NB4 (cell line): Measurements from ENCODE around the gene PDK2.
A peak's percentile ranks its signal among the peaks of the same experiment; 100 is the strongest.

ENCODE experiments used
- DNase-seq: peaks from one replicate; pipeline ENCODE4 v3.0.0; 2010; ENCODE audit warnings: low read depth
- H3K4me3 ChIP-seq: one replicate; pipeline ENCODE4 v1.5.1; 2011; ENCODE audit warnings: mild to moderate bottlenecking, low read depth, low read length, moderate library complexity
- MYC ChIP-seq: IDR thresholded peaks from 2 replicates; pipeline ENCODE4 v1.6.1; 2011; ENCODE audit warnings: low read depth, low read length
- POLR2A ChIP-seq: IDR thresholded peaks from 2 replicates; pipeline ENCODE4 v1.6.1; 2011; ENCODE audit warnings: mild to moderate bottlenecking; ENCODE audit not compliant: insufficient read length; ENCODE audit errors: extremely low read depth
- TF ChIP-seq, protein P1 (sequence below): IDR thresholded peaks from one replicate; pipeline ENCODE4 v1.5.1; 2012; ENCODE audit warnings: low read depth, low read length
- TF ChIP-seq, protein P2 (sequence below): IDR thresholded peaks from 2 replicates; pipeline ENCODE4 v1.6.1; 2011; ENCODE audit warnings: low read depth, low read length

PDK2 gene

GRCh38 chr17:50111673-50112655, 16.8 kb downstream of the PDK2 start:
- TF ChIP-seq, protein P1, sequence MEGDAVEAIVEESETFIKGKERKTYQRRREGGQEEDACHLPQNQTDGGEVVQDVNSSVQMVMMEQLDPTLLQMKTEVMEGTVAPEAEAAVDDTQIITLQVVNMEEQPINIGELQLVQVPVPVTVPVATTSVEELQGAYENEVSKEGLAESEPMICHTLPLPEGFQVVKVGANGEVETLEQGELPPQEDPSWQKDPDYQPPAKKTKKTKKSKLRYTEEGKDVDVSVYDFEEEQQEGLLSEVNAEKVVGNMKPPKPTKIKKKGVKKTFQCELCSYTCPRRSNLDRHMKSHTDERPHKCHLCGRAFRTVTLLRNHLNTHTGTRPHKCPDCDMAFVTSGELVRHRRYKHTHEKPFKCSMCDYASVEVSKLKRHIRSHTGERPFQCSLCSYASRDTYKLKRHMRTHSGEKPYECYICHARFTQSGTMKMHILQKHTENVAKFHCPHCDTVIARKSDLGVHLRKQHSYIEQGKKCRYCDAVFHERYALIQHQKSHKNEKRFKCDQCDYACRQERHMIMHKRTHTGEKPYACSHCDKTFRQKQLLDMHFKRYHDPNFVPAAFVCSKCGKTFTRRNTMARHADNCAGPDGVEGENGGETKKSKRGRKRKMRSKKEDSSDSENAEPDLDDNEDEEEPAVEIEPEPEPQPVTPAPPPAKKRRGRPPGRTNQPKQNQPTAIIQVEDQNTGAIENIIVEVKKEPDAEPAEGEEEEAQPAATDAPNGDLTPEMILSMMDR = peak; percentile 2
- TF ChIP-seq MYC = no peak
- DNase-seq = no peak
- H3K4me3 ChIP-seq = no peak overlapping the region

GRCh38 chr17:50112694-50113093, 17.5 kb downstream of the PDK2 start:
- no peak overlapping the region for H3K4me3 ChIP-seq
- DNase-seq = no peak
- TF ChIP-seq MYC = no peak
- TF ChIP-seq, protein P1 = no peak
- TF ChIP-seq POLR2A = no peak
- TF ChIP-seq, protein P2, sequence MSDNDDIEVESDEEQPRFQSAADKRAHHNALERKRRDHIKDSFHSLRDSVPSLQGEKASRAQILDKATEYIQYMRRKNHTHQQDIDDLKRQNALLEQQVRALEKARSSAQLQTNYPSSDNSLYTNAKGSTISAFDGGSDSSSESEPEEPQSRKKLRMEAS = no peak

GRCh38 chr17:50113624-50114320, 18.6 kb downstream of the PDK2 start:
- no peak for DNase-seq
- H3K4me3 ChIP-seq = no peak overlapping the region
- TF ChIP-seq, protein P2 = no peak
- no peak for TF ChIP-seq MYC
- TF ChIP-seq, protein P1 = no peak

DNA sequence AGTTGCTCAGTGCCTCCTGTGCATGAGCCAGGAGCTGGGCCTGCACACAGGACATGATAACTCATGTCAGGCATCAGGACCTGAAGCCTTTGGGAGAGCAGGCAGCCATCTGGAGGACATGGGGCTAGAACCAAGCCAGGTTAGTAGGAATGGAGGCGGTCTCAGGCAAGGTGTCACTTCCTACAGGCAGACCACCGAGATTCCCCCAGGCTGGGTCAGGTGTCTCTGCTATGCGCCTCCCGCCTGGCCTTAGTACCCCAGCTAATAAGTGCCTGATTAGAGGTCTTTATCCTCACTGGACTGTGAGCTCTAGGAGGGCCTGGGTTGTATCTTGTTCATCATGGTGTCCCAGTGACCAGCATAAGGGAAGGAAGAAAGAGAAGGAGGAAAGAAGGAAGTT, 19.2 kb downstream of the PDK2 start:
- DNase-seq = no peak
- TF ChIP-seq, protein P1 = no peak
- TF ChIP-seq, protein P2 = no peak
- TF ChIP-seq MYC = no peak
- no peak for TF ChIP-seq POLR2A
- no peak overlapping the region for H3K4me3 ChIP-seq

DNA sequence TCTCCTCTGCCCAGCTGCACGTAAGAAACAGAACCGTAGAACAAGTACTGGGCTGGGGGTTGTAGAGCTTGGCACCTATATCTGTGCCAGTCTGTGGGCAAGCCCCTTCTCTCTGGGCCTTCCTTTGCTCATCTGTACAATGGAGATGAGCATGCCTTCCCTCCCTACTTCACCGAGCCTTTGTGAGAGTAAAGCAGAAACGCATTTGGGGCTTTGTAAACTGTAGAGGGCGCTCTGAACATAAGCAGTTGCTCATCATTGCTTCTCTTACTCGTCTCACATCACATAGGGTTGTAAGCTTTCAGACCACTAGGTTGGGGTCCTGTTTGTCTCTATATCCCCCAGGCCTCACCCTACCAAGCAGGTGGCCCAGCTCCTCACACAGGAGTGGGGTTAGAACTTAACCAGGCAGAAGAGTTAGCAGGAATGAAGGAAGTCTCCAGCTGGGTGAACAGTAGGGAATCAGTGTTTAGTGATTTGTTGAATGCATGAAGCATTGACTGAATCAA, 19.8 kb downstream of the PDK2 start:
- TF ChIP-seq, protein P1 = peak; percentile 82
- TF ChIP-seq MYC = no peak
- TF ChIP-seq, protein P2 = no peak
- H3K4me3 ChIP-seq = no peak overlapping the region
- peak; percentile 80 for DNase-seq
